HepG2 (cell line): ENCODE results near the gene EARS2. TPM values are rescaled to one million over a fixed set of nuclear protein-coding genes. Genes with fewer than 3 reads are reported as not detected.

Source experiments
- ARNT2 ChIP-seq: sonication (generic); formaldehyde crosslinking; IDR thresholded peaks from 2 replicates; pipeline ENCODE4 v1.8.0; 2022; ENCODE audit warnings: mild to moderate bottlenecking, low read depth, missing genetic modification reagents, moderate library complexity
- ATF7 ChIP-seq, 2 experiments: fragments of 450-650 bp in 1 of 2; sonication (generic) in 1 of 2; formaldehyde crosslinking in 1 of 2; IDR thresholded peaks; 2 replicates each; pipeline versions ENCODE4 v1.4.0 to v1.6.1; 2016 to 2020; ENCODE audit warnings: antibody characterized with exemption in 1 of 2, mild to moderate bottlenecking in 1 of 2, missing genetic modification reagents in 1 of 2
- DNMT3B ChIP-seq: conservative IDR thresholded peaks from 2 replicates; pipeline ENCODE4 v1.6.1; 2016; ENCODE audit warnings: missing biosample characterization, control low read depth
- FOXC1 ChIP-seq: sonication (generic); formaldehyde crosslinking; IDR thresholded peaks from 2 replicates; pipeline ENCODE4 v1.8.0; 2022; ENCODE audit warnings: mild to moderate bottlenecking, missing genetic modification reagents, borderline replicate concordance
- HNRNPL ChIP-seq: fragments of 200-400 bp; formaldehyde crosslinking; IDR thresholded peaks from 2 replicates; pipeline ENCODE4 v1.6.1; 2017; ENCODE audit warnings: mild to moderate bottlenecking, low read depth, low read length
- IRX3 ChIP-seq: sonication (generic); formaldehyde crosslinking; IDR thresholded peaks from 2 replicates; pipeline ENCODE4 v1.8.1; 2023; ENCODE audit warnings: mild to moderate bottlenecking, low read depth, missing genetic modification reagents, borderline replicate concordance
- MEF2D ChIP-seq: sonication (generic); formaldehyde crosslinking; IDR thresholded peaks from 2 replicates; pipeline ENCODE4 v1.5.1; 2020; ENCODE audit warnings: mild to moderate bottlenecking, missing genetic modification reagents
- POLR2AphosphoS2 ChIP-seq: IDR thresholded peaks from 2 replicates; pipeline ENCODE4 v1.6.1; 2011; ENCODE audit warnings: low read depth, low read length, improper control_type of control experiment
- SAP130 ChIP-seq: IDR thresholded peaks from 2 replicates; pipeline ENCODE4 v1.6.1; 2016; ENCODE audit warnings: low read depth
- SIN3B ChIP-seq: fragments of 150-350 bp; IDR thresholded peaks from 2 replicates; pipeline ENCODE4 v1.6.1; 2014; ENCODE audit warnings: low read length
- TARDBP ChIP-seq: sonication (generic); formaldehyde crosslinking; IDR thresholded peaks from 2 replicates; pipeline ENCODE4 v1.8.0; 2022; ENCODE audit warnings: mild to moderate bottlenecking, missing genetic modification reagents
- TOPORS ChIP-seq: sonication (generic); formaldehyde crosslinking; IDR thresholded peaks from 2 replicates; pipeline ENCODE4 v1.8.0; 2023; ENCODE audit warnings: mild to moderate bottlenecking, missing genetic modification reagents
- YEATS2 ChIP-seq: sonication (generic); formaldehyde crosslinking; IDR thresholded peaks from 2 replicates; pipeline ENCODE4 v1.4.0; 2020; ENCODE audit warnings: missing genetic modification reagents, borderline replicate concordance
- ZKSCAN1 ChIP-seq: fragments of 150-350 bp; IDR thresholded peaks from 2 replicates; pipeline ENCODE4 v1.6.1; 2014; ENCODE audit warnings: low read length
- ZMYM2 ChIP-seq: sonication (generic); formaldehyde crosslinking; IDR thresholded peaks from 2 replicates; pipeline ENCODE4 v1.8.0; 2022; ENCODE audit warnings: mild to moderate bottlenecking, missing genetic modification reagents
- ZNF10 ChIP-seq: sonication (generic); formaldehyde crosslinking; IDR thresholded peaks from 2 replicates; pipeline ENCODE4 v1.4.0; 2020; ENCODE audit warnings: mild to moderate bottlenecking, low read depth, missing genetic modification reagents, borderline replicate concordance
- ZNF224 ChIP-seq: sonication (generic); formaldehyde crosslinking; IDR thresholded peaks from 2 replicates; pipeline ENCODE4 v1.5.0; 2020; ENCODE audit warnings: mild to moderate bottlenecking, missing genetic modification reagents
- ZNF235 ChIP-seq: sonication (generic); formaldehyde crosslinking; IDR thresholded peaks from 2 replicates; pipeline ENCODE4 v1.8.1; 2023; ENCODE audit warnings: mild to moderate bottlenecking, missing genetic modification reagents, borderline replicate concordance
- ZNF34 ChIP-seq: sonication (generic); formaldehyde crosslinking; IDR thresholded peaks from 2 replicates; pipeline ENCODE4 v1.4.0; 2020; ENCODE audit warnings: mild to moderate bottlenecking, missing genetic modification reagents, borderline replicate concordance
- ZNF430 ChIP-seq: sonication (generic); formaldehyde crosslinking; IDR thresholded peaks from 2 replicates; pipeline ENCODE4 v1.9.0; 2021; ENCODE audit warnings: mild to moderate bottlenecking, missing genetic modification reagents
- ZNF441 ChIP-seq: sonication (generic); formaldehyde crosslinking; IDR thresholded peaks from 2 replicates; pipeline ENCODE4 v1.7.0; 2021; ENCODE audit warnings: missing genetic modification reagents, borderline replicate concordance
- ZNF737 ChIP-seq: sonication (generic); formaldehyde crosslinking; IDR thresholded peaks from 2 replicates; pipeline ENCODE4 v1.5.0; 2020; ENCODE audit warnings: missing genetic modification reagents, mild to moderate bottlenecking, borderline replicate concordance
- ZNF772 ChIP-seq: sonication (generic); formaldehyde crosslinking; IDR thresholded peaks from 2 replicates; pipeline ENCODE4 v1.5.0; 2020; ENCODE audit warnings: mild to moderate bottlenecking, missing genetic modification reagents
- ZSCAN22 ChIP-seq: sonication (generic); formaldehyde crosslinking; IDR thresholded peaks from 2 replicates; pipeline ENCODE4 v1.4.0; 2020; ENCODE audit warnings: mild to moderate bottlenecking, missing genetic modification reagents
- polyA plus RNA-seq, 8 experiments: library from polyadenylated mRNA; depleted of rRNA in 3 of 8; stranded (reverse) in 7 of 8; unstranded in 1 of 8; fragments of >200 nt; fragmentation: Illumina TruSeq in 4 of 8; extraction: Trizol in 4 of 8; gene quantifications; 2 replicates each; pipeline versions ENCODE4 v1.2.1 to v1.2.3, GENCODE V29; 2011 to 2016; ENCODE audit warnings: low read depth in 4 of 8, missing spikeins in 1 of 8, mixed read lengths in 1 of 8; ENCODE audit not compliant: insufficient read depth in 1 of 8
- total RNA-seq, 5 experiments: library from RNA; depleted of rRNA; stranded (reverse); fragments of >200 nt; fragmentation: Illumina TruSeq; extraction: Trizol; gene quantifications; 2 replicates each; pipeline ENCODE4 v1.2.3, GENCODE V29; 2016; ENCODE audit warnings: low read depth in 1 of 5
- TF ChIP-seq, protein P1 (sequence below): sonication (generic); formaldehyde crosslinking; IDR thresholded peaks from 2 replicates; pipeline ENCODE4 v1.4.0; 2020; ENCODE audit warnings: missing genetic modification reagents
- TF ChIP-seq, protein P2 (sequence below): sonication (generic); formaldehyde crosslinking; IDR thresholded peaks from 2 replicates; pipeline ENCODE4 v1.5.1; 2020; ENCODE audit warnings: missing genetic modification reagents, mild to moderate bottlenecking, borderline replicate concordance

EARS2 gene
- total and polyA plus RNA-seq, 2 of the 13 experiments (the other 11 are each of a cell fraction or from before 2014, with no cell fraction given) = 49.4 to 80.4 TPM

DNA sequence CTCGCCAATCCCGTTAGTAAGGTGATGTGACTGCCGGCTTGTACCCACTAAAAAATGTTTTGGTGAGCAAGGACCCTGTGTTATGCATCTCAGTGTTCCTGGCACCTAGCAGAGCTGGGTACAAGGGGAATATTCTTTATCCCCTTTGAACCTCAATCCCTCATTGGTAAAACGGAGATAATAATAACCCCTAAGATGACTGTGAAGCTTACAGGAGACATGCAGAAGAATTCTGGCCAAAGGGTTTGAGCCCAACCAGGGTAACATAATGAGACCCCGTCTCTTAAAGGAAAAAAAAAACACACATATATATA is 47.8 kb downstream of the EARS2 start (continued):
- TF ChIP-seq, protein P1, sequence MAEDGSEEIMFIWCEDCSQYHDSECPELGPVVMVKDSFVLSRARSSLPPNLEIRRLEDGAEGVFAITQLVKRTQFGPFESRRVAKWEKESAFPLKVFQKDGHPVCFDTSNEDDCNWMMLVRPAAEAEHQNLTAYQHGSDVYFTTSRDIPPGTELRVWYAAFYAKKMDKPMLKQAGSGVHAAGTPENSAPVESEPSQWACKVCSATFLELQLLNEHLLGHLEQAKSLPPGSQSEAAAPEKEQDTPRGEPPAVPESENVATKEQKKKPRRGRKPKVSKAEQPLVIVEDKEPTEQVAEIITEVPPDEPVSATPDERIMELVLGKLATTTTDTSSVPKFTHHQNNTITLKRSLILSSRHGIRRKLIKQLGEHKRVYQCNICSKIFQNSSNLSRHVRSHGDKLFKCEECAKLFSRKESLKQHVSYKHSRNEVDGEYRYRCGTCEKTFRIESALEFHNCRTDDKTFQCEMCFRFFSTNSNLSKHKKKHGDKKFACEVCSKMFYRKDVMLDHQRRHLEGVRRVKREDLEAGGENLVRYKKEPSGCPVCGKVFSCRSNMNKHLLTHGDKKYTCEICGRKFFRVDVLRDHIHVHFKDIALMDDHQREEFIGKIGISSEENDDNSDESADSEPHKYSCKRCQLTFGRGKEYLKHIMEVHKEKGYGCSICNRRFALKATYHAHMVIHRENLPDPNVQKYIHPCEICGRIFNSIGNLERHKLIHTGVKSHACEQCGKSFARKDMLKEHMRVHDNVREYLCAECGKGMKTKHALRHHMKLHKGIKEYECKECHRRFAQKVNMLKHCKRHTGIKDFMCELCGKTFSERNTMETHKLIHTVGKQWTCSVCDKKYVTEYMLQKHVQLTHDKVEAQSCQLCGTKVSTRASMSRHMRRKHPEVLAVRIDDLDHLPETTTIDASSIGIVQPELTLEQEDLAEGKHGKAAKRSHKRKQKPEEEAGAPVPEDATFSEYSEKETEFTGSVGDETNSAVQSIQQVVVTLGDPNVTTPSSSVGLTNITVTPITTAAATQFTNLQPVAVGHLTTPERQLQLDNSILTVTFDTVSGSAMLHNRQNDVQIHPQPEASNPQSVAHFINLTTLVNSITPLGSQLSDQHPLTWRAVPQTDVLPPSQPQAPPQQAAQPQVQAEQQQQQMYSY (CRISPR knock-in tag) = 0 out of 2 replicates have a peak, but pooled peaks have one; percentile 23
- TF ChIP-seq ZNF235 (CRISPR knock-in tag) (no peak), ZNF224 (CRISPR knock-in tag) (no peak), POLR2AphosphoS2 (no peak), TARDBP (0 out of 2 replicates have a peak, but pooled peaks have one; percentile 19), MEF2D (CRISPR knock-in tag) (0 out of 2 replicates have a peak, but pooled peaks have one; percentile 0), SAP130 (CRISPR knock-in tag) (peak; percentile 51; the same call in 1 of the 2 replicates), IRX3 (CRISPR knock-in tag) (0 out of 2 replicates have a peak, but pooled peaks have one; percentile 27), ZNF737 (CRISPR knock-in tag) (no peak), ZNF34 (0 out of 2 replicates have a peak, but pooled peaks have one; percentile 25), ZNF10 (no peak), ARNT2 (CRISPR knock-in tag) (0 out of 2 replicates have a peak, but pooled peaks have one; percentile 34), ZKSCAN1 (no peak), FOXC1 (peak; percentile 59; the same call in 1 of the 2 replicates), YEATS2 (CRISPR knock-in tag) (peak; percentile 28; the same call in 1 of the 2 replicates), TOPORS (CRISPR knock-in tag) (0 out of 2 replicates have a peak, but pooled peaks have one; percentile 58), ZSCAN22 (CRISPR knock-in tag) (0 out of 2 replicates have a peak, but pooled peaks have one; percentile 14), ATF7 (IDR thresholded peaks at IDR 0.05) (no peak), ATF7 (CRISPR knock-in tag; IDR thresholded peaks at IDR 0.05) (no peak), ZNF441 (CRISPR knock-in tag) (no peak), ZNF772 (0 out of 2 replicates have a peak, but pooled peaks have one; percentile 36), ZNF430 (CRISPR knock-in tag) (no peak), SIN3B (no peak), DNMT3B (CRISPR knock-in tag) (0 out of 2 replicates have a peak, but pooled peaks have one; percentile 21), HNRNPL (no peak), ZMYM2 (no peak)
- TF ChIP-seq, protein P2, sequence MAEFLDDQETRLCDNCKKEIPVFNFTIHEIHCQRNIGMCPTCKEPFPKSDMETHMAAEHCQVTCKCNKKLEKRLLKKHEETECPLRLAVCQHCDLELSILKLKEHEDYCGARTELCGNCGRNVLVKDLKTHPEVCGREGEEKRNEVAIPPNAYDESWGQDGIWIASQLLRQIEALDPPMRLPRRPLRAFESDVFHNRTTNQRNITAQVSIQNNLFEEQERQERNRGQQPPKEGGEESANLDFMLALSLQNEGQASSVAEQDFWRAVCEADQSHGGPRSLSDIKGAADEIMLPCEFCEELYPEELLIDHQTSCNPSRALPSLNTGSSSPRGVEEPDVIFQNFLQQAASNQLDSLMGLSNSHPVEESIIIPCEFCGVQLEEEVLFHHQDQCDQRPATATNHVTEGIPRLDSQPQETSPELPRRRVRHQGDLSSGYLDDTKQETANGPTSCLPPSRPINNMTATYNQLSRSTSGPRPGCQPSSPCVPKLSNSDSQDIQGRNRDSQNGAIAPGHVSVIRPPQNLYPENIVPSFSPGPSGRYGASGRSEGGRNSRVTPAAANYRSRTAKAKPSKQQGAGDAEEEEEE (CRISPR knock-in tag) = no peak
